ENCODE results near the gene ANKRD55.

The ANKRD55 gene

DNA sequence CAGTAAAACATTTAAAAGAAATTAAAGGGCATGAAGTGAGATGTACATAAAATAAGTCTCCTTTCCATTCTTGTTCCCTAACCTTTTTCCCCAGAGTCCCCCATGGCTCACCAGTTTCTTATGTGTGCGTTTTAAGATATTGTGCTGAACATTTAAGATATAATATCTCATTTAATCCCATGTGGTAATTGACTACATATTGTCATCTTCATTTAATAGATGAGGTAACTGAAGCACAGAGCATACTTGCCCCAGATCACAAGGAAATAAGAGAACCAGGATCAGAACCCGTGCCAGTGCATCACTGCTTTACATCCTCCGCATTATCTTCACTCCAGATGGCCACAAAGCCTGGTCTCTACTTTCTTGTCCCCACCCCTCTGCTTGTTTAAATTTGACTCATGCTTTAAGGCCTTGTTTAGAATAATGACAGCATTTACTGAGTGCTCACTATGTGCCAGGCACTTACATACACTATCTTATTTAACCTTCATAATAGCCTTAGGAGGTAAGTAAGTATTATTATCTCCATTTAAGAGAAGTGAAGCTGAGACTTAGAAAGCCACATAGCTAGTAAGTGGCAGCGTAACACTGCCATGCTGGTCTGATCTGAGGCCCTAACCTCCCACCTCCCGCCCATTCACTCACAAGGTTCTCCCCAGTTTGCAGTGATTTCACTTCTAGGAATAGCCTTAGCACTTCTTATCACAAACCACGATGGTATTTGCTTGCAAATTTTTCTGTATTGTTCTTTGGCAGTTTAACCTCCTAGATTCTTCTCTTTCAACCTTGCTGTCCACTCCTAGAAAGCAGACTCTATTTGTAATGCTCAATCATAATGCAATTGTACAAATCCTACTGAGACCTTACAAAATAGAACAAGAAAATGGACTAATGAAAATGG, 160.0 kb downstream of the ANKRD55 start:
- no peak for DNase-seq

DNA sequence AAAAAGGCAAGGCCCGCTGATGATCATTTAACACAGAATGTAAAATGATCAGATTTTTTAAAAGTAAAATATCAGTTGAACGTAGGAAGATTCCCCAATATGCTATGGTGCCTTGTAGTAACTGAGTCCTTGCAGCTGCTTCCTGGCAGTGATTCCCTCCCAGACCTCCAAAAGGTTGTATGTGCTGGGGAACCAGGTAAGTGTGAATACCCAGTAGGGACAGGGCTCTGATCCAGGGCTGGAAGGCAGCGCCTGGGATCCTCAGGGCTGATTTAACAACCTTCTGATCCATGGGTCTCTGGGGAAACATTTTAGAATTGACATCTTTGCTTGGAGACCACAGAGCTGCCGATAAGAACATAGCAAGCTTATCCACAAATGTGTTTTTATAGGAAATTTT, 161.7 kb downstream of the ANKRD55 start:
- DNase-seq, result no peak

DNA sequence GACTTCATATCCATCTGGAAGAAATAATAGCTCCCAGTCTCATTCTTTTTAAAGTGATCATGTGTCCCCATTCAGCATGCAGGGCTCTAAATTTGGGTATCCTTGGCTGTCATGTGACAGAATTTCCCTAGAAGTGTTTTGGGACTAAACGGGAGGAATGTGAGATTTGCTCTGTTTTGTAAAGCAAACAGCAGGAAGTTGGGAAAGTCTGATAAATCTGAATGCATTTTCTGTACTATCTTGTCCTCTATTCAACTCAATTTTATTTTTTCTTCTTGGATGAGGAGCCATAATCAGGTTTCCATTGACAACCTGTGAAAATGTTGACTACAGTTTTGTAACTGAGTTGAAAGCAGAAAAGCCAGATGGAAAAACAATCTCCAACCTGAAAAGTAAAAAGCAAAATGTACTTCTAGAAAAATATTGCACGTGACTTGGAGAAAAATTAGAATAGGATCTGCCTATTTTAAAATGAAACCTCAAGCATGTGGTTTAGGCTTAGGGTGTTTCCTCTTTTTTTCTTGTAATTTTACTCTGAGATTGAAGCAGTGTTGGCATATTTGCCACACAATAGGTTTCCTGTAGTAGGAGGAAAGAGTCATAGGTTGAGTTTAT, 162.2 kb downstream of the ANKRD55 start:
- DNase-seq, result no peak

DNA sequence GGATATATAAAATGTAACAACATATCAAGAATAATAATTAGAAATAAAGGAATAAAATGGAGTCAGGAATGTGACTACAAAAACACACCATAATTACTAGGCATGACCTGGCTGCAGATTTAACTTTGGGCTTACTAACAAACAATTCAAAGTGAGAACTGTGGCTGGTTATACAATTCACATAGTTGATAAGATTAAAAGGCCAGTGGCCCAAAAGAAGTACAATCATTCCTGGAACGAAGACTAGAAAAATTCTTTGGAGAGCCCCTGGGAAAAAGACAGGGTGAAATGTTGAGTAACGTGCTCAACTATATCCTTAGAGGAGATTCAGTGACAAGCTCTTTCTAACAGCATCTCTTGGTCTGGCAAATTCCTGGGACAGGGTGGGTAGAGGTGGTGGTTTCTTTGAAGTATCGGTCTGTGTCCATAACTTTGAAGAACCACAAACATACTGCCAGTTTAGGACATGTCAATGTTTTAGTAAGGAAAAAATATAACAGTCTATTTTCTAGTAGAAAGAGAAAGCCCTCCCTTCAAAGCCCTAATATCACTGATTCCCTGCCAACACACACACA, 163.4 kb downstream of the ANKRD55 start:
- DNase-seq, result no peak

DNA sequence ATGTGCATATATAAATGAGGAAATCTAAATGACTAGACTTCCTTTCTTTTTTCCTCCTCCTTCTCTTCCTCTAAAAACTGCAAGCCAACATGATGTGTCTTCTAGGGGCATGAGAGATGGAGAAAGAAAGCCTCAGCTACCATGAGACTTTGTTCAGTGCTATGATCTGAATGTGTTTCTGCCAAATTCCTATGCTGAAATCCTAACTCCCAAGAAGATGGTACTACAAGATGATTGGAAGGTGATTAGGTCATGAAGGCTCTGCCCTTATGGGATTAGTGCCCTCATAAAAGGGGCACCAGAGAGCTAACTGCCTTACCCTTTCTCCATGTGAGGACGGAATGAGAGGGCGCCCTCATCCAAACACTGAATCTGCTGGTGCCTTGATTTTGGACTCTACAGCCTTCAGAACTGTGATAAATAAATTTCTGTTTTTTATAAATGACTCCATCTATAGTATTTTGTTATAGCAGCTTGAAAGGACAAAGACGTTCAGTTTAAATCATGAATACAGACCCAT, 166.1 kb downstream of the ANKRD55 start:
- no peak for DNase-seq

DNA sequence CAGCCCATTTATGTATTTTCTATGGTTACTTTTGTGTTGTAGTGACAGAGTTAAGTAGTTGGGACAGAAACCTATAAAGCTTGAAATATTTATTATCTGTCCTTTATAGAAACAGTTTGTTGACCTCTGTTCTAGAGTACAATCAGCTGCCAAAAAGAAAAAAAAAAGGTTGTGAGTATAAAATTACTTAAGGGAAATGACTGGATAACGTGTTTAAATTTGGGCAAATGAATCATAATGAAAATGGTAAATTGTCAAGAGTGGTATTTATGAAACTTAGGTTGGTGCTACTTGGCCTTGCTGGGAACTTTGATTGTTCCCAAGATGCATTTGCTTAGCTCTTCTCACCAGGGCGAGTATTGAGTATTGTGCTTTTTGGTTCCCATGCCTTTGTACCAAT, 168.1 kb downstream of the ANKRD55 start:
- DNase-seq, result no peak

DNA sequence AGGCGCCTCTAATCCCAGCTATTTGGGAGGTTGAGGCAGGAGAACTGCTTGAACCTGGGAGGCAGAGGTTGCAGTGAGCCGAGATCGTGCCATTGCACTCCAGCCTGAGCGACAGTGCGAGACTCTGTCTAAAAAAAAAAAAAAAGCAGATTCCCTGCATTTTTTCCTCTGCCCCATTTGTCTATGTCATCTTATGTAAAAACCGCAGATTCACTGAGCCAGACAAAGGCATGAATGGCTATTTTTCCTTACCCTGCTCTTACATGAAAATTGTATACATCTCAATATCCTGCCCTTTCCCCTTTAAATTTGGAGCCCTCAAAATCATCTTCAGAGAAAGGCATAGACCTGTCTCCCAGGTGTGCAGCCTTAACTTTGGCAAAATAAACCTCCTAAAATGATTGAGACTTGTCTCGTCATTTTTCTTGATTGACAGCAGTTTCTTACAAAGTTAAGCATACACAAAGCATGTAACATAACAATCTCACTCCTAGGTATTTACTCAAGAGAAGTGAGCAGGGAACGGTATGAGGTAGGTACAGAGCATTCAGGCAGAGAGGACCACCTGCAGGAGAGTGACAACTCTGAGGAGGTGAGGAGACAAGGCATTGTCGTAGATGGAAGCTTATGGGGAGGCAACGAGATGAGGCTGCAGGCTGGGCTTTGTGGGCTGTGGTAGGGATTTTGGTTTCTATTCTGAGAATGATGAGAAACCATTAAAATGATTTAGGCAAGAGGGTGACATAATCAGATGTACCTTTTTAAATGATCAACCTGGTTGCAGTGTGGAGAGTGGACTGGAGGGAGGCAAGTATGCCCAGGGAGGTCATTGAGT, 172.6 kb downstream of the ANKRD55 start:
- DNase-seq, result no peak

DNA sequence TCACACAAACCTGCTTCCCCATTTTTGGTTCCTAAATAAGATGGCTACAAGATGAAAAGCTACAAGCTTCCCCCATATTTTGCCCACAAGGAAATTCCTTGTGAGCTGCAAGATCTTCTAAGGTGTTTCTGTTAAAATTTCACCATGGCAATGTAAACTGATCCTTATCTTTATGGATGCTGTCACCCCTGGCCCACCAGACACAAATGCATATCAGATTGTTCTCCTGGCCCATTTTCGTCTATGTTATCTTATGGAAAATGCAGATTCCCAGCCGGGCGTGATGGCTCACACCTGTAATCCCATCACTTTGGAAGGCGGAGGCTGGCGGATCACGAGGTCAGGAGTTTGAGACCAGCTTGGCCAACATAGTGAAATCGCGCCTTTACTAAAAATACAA, 173.3 kb downstream of the ANKRD55 start:
- DNase-seq, result no peak

DNA sequence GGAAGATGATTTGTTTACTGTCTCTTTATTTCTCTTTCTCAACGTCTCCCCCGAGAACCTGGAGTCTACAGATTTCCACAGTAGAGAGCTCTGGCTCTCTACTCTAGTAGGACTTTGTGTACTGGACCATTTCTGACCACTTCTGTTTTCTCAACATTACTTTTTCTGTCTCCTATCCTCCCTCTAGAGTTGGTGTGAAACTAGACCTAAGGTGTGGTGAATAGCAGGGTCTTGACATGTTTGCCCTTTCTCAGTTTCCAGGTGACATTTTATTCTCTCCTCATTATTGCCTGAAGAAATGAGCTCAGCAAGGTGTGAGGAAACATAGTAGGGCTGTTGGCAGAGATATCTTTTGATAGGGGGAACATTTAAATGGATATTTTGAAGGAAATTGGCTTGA, 176.3 kb downstream of the ANKRD55 start:
- no peak for DNase-seq

DNA sequence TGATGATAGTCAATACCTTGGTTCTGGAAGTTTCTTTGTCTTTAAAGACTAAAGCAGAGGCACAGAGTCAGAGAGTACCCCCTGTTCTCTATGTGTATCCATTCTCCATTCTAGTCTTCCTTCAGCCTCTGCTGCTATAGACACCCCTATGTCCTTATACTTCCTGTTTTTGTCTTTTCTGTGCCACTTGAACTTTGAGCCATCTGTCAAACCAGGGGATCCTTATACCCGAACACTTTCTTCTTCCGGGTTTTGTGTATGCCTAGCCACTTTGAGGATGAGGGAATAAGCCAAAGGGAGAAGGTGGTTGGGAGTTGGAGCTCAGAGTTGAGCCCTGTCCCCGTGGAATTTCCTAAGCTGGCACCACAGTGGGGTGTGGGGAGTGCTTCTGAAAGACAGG, 177.3 kb downstream of the ANKRD55 start:
- no peak for DNase-seq

DNA sequence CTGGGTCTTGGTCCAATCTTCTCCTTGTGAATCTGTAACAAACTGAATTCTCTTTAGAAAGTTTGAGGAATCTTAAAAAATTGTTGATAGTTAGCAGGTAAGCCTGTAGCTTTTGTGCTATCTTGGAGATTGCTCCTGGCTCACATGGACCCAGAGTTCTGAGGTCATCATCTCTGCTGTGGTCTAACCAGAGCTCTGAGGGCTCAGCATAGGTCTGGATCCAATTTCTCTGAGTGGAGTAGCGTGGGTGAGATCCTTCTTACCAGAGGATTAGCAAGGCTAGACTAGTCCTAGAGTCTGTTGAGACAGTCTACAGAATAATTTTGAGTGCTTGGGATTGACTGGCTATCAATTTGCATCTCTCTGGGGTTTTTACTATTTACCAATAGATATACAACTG, 177.8 kb downstream of the ANKRD55 start:
- DNase-seq, result no peak

DNA sequence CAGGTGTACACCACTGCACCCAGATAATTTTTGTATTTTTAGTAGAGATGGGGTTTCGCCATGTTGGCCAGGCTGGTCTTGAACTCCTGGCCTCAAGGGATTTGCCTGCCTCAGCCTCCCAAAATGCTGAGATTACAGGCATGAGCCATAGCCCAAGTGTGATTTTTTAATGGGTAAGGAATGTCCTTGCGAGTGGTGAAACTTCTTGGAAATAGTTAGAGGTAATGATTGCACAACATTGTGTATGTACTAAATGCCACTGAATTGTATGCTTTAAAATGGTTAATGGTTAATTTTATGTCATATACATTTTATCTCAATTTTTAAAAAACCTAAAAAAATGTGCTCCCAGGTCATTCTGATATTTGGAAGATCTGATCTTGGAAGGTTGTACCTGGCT, 178.5 kb downstream of the ANKRD55 start:
- no peak for DNase-seq

DNA sequence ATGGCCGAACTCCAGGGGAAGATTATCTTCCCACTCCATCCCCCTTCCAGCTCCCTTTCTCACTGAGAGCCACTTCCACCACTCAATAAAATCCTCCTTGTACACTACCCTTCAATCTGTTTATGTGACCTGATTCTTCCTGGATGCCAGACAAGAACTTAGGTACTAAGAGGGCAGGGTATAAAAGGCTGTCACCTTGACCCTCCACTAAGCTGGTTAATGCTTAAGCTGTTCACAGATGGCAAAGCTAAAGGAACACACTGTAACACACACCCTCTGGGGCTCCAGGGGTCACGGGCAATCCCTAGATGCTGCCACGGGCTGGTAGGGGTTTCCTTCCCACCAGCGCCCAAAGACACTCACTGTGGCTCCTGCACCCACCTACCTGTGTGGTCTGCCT, 179.8 kb downstream of the ANKRD55 start:
- no peak for DNase-seq

DNA sequence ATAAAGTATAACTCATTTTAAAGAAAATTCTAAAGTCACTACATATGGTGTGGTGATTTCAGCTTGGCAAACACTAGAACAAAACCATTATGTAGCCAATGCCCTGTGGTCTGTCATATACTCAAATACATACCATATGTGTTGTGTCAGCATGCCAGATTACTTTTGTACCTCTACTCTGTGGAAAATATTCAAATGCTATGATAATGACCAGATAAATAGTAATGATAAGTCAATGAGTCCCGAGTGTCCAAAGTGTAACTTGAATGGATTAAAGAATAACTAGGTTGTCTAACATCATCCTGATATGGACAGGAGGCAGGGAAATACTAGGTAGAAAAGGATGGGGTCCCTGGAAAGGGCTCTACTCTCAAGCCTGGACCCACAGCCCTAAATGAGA, 180.4 kb downstream of the ANKRD55 start:
- DNase-seq, result no peak

DNA sequence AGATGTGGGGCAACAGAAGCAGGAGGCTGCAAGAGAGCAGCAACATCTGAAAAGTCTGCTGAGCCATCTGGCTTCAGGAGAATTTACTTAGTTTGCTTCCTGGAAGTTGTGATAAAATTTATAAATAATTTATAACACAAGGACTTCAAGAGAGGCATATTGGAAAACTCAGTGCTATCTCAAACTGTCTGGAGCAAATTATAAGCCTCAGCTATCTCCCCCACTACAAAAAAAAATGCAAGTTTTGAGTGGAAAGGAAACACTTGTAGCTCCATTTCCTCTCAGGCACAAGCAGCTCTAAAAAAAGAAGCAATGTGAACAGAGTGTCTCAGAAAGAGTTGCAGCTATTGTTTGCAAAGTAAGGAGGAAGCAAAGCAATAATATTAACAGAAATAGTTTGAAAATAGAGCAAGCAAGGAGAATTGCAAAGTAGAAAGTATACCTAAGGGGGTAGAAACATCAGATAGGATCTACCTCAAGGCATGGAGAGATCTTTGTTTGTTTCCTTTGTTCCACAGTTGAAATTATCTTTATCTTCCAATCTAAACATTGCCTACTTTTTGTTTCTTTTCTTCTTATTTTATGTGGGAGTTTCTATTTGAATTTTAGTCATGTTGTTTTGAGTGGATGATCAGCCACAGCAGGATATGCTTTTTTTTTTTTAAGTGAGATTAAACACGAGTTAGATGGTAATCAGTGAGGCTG, 182.4 kb downstream of the ANKRD55 start:
- DNase-seq, result no peak
